DMS153 (cell line): Measurements from ENCODE around the gene MRPS22.
"Not testable (repeated sequence)": the region's sequence is repeated elsewhere in the genome, so short reads cannot be mapped to it uniquely, and the experiment has no call there.

Experiments used
- DNase-seq: peaks from one replicate; lab custom pipeline; 2025; lab: John Stamatoyannopoulos, UW

The MRPS22 gene

GRCh38 chr3:139339219-139339906 is 4.5 kb upstream of the MRPS22 start:
- DNase-seq = no peak

- no peak for DNase-seq
Observed at GRCh38 chr3:139340784-139341183, 3.0 kb upstream of the MRPS22 start.

GRCh38 chr3:139342054-139342453 is 1.8 kb upstream of the MRPS22 start:
- DNase-seq = no peak

- no peak for DNase-seq
Observed at GRCh38 chr3:139346771-139347170, 3.0 kb downstream of the MRPS22 start.

GRCh38 chr3:139353920-139354556 is 10.2 kb downstream of the MRPS22 start:
- peak; percentile 23 for DNase-seq

- DNase-seq = no peak
Observed at GRCh38 chr3:139354661-139355060, 10.8 kb downstream of the MRPS22 start.

- DNase-seq = no peak
Observed at GRCh38 chr3:139355476-139355875, 11.7 kb downstream of the MRPS22 start.

GRCh38 chr3:139355891-139356290 is 12.1 kb downstream of the MRPS22 start:
- no peak for DNase-seq

- DNase-seq = no peak
Observed at GRCh38 chr3:139357899-139358298, 14.1 kb downstream of the MRPS22 start.

- DNase-seq = peak; percentile 11
Observed at GRCh38 chr3:139358841-139359562, 15.2 kb downstream of the MRPS22 start.

- DNase-seq = no peak
Observed at GRCh38 chr3:139361276-139361675, 17.5 kb downstream of the MRPS22 start.

GRCh38 chr3:139364549-139364948 is 20.7 kb downstream of the MRPS22 start:
- DNase-seq = no peak

- no peak for DNase-seq
Observed at GRCh38 chr3:139374099-139374498, 30.3 kb downstream of the MRPS22 start.

- no peak for DNase-seq
Observed at GRCh38 chr3:139377378-139377777, 33.6 kb downstream of the MRPS22 start.

GRCh38 chr3:139378587-139379241 is 34.9 kb downstream of the MRPS22 start:
- DNase-seq = peak; percentile 93

GRCh38 chr3:139380575-139380974 is 36.8 kb downstream of the MRPS22 start:
- DNase-seq = no peak

- not testable (repeated sequence) for DNase-seq
Observed at GRCh38 chr3:139382291-139382690, 38.5 kb downstream of the MRPS22 start.

- no peak for DNase-seq
Observed at GRCh38 chr3:139388077-139388476, 44.3 kb downstream of the MRPS22 start.

GRCh38 chr3:139388821-139389551 is 45.2 kb downstream of the MRPS22 start:
- DNase-seq = no peak

GRCh38 chr3:139389552-139390368 is 45.9 kb downstream of the MRPS22 start, which contains the start of gene COPB2:
Gene COPB2, minus strand, starts transcription at chr3:139389647. Its CDS starts 97 bp downstream, at chr3:139389550.
- DNase-seq = peak; percentile 98

GRCh38 chr3:139394116-139394515 is 50.3 kb downstream of the MRPS22 start:
- DNase-seq = no peak
